ENCODE measurements around the gene NCK1.
"Not testable (repeated sequence)": the region's sequence is repeated elsewhere in the genome, so short reads cannot be mapped to it uniquely, and the experiment has no call there.

NCK1 gene

DNA sequence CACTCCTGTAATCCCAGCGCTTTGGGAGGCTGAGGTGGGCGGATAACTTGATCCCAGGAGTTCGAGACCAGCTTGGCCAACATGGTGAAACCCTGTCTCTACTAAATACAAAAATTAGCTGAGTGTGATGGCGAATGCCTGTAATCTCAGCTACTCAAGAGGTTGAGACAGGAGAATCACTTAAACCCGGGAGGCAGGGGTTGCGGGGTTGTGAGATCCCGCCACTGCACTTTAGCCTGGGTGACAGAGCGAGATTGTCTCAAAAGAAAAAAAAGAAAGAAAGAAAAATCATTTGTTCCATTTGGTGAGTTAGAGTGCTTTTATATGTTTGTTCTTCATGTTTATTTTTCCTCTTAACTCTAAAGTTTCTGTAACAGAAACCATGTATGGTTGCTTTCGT, 7.3 kb downstream of the NCK1 start:
- DNase-seq, result no peak

DNA sequence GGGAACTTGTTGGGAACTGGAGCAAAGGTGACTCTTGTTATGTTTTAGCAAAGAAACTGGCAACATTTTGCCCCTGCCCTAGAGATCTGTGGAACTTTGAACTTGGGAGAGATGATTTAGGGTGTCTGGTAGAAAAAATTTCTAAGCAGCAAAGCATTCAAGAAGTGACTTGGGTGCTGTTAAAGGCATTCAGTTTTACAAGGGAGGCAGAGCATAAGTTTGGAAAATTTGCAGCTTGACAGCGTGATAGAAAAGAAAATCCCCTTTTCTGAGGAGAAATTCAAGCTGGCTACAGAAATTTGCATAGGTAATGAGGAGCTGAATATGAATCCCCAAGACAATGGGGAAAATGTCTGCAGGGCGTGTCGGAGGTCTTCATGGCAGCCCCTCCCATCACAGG, 10.2 kb downstream of the NCK1 start:
- not testable (repeated sequence) for DNase-seq

DNA sequence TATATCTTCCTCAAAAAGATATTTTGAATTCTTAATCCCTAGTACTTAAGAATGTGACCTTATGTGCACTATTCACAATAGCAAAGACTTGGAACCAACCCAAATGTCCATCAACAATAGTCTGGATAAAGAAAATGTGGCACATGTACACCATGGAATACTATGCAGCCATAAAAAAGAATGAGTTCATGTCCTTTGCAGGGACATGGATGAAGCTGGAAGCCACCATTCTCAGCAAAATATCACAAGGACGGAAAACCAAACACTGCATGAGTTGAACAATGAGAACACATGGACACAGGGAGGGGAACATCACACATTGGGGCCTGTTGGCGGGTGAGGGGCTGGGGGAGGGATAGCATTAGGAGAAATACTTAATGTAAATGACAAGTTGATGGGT, 17.5 kb downstream of the NCK1 start:
- DNase-seq, result not testable (repeated sequence)

DNA sequence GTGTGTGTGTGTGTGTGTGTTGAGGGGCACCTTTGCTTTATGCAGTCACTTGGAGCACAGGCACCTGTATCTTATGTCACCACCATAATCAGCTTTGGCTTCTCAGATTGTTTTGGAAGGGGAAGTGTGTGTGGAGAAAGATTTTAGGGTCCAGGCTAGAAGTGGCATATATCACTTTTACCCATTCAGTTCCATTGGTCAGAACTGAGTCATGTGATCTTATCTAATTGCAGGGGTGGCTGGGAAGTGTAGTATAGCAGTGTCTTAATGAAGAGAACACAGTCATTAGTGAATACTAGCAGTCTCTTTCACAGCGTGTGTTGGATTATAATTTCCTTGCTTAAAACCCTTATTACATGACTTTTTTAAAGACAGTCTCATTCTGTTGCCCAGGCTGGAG, 20.6 kb downstream of the NCK1 start:
- no peak for DNase-seq

DNA sequence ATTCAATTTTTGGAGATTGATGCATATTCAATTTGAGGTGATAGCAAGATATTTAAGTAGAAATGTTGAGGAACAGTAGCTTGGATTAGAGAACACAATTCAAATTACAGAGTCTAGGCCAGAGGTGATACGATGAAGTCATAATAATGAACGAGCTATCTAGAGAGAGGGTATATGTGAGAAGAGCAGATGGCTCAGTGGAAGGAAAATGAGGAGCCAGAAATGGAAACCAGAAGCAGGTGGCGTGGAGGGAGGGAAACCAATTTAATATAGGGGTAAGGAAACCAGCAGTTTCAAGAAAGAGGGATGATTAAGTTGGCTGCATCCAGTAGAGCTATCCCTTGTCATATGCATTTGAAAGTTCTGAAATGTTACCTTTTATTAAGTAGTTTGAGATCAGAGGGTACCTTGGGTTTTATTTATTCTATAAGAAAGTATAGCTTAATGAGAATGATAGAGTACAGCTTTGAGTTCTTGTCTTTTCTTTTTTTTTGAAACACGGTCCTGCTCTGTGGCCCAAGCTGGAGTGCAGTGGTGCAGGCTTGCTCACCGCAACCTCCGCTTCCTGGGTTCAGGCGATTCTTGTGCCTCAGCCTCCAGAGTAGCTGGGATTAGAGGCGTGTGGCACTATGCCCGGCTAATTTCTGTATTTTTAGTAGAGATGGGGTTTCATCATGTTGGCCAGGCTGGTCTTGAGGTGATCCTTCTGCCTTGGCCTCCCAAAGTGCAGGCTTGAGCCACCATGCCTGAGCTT, 22.1 kb downstream of the NCK1 start:
- DNase-seq, result no peak

DNA sequence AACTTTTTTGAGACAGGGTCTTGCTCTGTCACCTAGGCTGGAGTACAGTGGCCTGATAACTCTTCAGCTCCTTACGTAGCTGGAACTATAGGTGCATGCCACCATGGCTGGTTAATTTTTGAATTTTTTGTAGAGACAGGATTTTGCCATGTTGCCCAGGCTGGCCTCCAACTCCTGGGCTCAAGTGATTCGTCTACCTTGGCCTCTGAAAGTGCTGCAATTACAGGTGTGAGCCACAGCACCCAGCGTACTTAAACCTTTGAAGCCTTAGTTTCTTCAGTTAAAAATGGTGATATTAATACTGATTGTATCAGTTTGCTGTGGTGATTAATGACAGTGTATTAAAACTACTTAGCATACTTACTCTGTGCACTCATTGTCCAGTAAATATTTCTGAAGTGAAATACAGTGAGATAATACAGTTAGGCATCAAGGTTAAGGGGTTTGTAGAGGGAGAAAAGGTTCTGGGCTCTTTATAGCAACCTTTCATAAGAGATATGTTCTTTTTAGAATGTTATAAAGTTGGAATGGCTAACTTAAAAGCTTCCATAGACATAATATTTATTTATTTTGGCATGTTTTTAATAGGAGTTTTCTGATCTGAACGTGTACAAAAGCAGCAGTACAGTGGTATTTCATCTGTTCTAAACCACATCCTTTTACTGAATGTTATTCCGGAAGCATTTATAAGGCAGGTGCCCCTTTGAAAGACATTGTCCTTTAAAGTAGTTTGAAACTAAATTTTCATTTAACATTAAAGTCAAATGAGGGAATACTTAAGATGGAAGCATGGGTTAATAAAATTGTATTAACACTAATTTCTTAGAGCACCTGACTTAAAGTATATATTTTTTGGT, 23.6 kb downstream of the NCK1 start:
- DNase-seq, result no peak

DNA sequence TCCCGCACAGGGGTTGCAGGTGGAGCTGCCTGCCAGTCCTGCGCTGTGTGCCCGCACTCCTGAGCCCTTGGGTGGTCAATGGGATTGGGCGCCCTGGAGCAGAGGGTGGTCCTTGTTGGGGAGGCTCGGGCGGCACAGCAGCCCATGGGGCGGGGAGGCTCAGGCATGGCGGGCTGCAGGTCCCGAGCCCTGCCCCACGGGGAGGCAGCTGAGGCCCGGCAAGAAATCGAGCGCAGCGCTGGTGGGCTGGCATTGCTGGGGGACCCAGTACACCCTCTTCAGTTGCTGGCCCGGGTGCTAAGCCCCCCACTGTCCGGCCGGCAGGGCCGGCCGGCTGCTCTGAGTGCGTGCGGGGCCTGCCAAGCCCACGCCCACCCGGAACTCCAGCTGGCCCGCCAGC, 27.9 kb downstream of the NCK1 start:
- DNase-seq, result no peak

DNA sequence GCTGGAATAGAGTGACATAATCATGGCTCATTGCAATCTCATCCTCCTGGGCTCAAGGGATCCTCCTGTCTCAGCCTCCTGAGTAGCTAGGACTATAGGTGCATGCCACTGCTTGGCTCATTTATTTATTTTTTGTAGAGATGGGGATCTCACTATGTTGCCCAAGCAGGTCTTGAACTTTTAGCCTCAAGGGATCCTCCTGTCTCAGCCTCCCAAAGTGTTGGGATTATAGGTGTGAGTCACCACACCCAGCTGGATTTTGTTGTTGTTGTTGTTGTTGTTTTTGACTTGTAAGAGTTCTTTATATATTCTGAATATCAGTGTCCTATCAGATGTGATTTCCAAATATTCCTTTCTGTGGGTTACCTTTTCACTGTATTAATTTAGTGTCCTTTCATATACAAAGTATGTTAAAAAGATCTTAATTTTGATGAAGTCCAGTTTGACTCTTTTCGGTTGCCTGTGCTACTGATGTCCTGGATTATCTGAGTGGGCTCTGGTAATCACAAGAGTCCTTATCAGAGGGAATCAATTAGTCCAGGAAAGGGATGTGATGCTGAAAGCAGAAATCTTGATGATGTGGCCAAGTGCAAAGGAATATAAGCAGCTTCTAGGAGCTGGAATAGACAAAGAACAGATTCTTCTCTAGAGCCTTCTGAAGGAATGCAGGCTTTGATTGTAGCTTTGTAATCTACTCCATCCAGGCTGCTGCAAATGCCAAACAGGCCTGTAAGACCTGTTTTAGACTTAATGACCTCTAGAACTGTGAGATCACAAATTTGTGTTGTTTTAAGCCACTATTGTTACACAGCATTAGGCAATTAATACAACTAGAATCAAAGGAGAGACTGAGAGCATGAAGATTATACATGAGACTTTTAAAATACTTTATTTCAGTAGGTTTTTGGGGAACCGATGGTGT, 30.2 kb downstream of the NCK1 start:
- DNase-seq, result no peak

DNA sequence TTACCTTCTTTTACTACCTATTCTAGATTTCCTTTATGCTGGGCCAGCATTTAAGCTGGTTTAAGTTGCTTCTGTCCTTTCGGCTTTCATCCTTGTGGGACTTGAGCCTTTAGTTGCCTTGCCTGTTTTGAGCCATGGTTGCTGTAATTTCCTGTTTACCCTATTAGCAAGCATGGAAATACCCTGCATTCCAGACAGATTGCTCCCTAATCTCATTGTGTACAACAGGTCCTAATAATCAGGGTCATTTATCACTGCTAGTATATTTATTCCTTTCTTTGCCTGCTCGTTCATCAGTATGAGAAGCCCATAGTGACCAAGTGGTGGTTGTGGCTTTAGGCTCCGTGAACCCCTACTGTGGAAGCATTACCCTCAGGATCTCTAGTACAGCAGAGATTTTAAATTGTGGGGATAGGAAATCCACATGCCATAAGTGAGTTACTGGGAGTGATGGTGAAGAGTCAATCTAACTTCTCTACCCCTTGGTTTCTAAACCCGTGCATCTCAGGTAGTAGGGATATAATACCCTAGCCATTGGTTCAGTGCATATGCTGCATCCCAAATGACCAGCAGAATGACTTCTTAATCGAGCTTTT, 31.9 kb downstream of the NCK1 start:
- no peak for DNase-seq

DNA sequence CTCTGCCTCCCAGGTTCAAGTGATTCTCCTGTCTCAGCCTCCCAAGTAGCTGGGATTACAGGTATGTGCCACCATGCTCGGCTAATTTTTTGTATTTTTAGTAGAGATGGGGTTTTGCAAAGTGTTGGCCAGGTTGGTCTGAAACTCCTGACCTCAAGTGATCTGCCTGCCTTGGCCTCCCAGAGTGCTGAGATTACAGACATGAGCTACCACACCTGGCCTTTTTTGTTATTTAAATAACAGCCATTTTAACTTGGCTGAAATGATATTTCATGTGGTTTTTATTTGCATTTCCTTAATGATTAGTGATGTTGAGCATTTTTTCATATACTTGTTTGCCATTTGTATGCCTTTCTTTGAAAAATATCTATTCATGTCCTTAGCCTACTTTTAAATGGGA, 35.2 kb downstream of the NCK1 start:
- not testable (repeated sequence) for DNase-seq

DNA sequence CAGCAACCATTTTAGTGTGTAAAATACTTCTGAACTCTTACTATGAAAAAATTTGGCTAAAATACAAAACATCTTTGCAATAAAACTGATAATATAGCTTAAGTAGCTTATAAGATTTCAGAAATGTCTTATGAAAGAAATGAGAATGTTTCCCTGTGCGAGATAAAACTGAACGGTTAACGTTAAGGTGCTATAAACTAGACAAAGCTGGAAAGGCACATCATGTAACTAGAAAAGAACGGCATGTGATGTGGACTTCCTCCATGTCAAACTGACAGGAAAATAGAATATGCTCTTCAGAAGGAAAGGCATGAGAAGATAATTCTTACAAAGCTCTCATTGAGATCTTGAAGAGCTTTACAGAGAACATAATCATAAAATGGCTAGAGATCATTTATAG, 36.5 kb downstream of the NCK1 start:
- DNase-seq, result no peak

DNA sequence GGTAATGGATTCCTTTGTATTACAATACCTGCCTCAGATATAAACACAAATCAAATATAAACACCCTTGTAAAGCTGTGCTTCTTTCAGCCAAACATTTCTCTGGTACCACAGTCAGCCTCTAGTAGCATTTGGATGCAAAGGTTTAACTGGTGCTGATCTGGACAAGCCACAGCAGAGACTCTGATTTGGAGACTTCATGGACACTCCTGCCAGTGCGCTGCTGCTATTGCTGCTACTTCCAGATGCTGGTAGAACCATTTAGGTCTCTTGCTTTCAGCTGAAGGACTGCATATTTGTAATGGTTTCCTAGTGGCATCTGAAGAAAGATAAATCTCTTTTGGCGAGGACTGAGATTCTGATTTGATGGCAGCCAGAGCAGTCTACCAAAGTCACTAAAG, 36.9 kb downstream of the NCK1 start:
- no peak for DNase-seq

DNA sequence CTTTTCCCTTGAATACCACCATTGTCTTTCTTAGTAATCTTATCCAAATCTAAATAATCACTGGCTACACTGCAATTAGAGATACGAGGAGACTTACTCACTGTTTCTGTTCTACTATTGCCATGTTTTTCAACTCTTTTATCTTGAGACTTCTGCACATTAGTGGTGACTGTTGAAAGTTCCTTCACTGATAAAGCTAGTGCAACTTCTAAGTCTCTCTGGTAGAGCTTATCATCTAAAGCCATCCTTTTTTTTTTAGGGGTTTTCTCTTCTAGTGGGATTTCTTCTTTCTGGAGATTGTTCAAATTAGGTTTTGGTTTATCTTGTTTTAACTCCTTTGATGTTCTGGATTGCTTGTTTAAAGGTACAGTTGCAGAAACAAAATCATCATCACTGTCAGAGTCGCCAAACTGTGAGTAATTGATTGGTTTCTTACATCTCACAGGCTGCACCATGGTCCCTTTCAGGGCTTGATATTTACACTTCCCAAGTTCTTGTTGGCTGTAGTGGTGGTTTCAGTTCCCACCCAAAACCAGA, 37.7 kb downstream of the NCK1 start:
- no peak for DNase-seq

DNA sequence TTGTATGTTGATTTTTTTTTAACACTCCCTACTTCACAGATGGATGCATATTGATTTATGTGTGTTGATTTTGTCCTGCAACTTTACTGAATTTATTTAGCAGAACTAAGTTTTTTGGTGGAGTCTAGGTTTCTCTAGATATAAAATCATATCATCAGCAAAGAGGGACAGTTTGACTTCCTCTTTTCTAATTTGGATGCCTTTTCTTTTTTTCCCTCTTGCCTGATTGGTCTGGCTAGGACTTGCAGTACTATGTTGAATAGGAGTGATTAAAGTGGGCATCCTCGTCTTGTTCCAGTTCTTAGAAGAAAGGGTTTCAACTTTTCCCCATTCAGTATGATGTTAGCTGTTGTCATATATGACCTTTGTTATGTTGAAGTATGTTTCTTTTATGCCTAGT, 38.7 kb downstream of the NCK1 start:
- not testable (repeated sequence) for DNase-seq

DNA sequence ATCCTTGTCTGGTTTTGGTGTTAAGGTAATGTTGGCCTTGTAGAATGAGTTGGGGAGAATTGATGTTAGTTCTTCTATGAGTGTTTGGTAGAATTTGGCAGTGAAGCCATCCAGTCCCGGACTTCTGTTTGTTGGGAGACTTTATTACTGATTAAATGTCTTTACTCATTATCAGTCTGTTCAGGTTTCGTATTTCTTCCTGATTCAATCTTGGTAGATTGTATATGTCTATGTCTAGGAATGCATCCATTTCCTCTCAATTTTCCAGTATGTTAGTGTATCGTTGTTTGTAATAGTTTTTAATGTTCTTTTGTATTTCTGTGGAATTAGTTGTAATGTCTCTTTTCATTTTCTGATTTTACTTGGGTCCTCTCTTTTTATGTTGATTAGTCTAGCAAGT, 39.4 kb downstream of the NCK1 start:
- no peak for DNase-seq

DNA sequence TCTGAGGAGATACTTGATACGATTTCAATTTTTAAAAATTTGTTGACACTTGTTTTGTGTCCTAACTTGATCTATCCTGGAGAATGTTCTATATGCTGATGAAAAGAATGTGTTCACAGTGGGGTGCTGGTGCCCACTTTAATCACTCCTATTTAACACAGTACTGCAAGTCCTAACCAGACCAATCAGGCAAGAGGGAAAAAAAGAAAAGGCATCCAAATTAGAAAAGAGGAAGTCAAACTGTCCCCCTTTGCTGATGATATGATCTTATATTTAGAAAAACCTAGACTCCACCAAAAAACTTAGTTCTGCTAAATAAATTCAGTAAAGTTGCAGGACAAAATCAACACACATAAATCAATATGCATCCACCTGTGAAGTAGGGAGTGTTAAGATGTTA, 40.5 kb downstream of the NCK1 start:
- not testable (repeated sequence) for DNase-seq

DNA sequence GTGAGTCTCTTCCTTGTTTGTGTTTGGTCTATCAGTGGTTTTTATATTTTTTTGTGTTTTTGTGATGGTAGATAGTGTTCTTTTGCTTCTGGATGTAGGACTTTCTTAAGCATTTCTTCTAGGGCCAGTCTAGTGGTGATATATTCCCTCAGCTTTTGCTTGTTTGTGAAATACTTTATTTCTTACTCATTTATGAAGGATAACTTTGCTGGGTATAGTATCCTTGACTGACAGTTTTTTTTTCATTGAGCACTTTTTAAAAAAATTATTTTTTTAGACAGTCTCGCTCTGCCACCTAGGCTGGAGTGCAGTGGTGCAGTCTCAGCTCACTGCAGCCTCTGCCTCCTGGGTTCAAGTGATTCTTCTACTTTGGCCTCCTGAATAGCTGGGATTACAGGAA, 41.9 kb downstream of the NCK1 start:
- DNase-seq, result no peak

DNA sequence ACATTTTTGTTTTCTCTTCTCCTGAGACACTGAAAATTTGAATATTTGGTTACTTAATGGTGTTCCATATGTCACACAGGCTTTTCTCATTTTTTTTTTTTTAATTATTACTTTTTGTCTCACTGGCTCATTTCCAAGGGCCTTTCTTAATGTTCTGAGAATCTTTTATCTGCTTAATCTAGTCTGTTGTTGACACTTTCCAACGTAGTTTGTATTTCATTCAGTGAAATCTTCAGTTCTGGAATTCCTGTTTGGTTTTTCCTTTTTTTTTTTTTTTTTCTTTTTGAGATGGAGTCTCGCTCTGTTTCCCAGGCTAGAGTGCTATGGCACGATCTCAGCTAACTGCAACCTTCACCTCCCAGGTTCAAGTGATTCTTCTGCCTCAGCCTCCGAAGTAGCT, 42.7 kb downstream of the NCK1 start:
- no peak for DNase-seq

DNA sequence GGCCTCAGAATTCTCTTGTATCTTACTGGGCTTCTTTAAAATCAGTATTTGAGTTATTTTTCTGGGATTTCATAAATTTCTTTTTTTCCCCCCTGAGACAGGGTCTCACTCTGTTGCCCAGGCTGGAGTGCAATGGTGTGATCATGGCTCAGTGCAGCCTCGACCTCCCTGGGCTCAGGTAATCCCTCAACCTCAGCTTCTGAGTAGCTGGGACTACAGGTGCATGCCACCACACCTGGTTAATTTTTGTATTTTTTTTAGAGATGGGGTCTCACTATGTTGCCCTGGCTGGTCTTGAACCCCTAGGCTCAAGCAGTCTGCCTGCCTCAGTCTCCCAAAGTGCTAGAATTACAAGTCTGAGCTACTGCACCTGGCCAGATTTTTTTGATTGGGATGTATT, 43.5 kb downstream of the NCK1 start:
- no peak for DNase-seq

DNA sequence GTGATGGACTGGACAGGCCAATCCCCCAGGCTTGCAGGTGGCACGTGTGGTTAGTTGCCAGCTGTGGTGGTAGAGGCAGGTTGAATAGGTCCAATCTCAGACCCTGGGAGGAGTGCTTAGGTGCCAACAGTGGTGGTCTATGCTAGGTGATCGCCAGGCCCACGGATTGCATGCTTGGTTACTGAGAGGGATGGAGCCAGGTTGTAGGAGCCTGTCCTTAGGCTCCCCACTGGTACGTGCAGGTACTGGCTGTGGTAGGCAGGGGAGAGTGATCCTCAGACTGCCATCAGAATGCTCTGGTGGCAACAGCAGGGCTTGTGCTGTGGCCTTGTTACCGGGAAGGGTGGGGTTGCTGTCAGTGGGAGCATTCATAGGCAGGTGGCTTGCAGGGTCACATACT, 44.7 kb downstream of the NCK1 start:
- no peak for DNase-seq

DNA sequence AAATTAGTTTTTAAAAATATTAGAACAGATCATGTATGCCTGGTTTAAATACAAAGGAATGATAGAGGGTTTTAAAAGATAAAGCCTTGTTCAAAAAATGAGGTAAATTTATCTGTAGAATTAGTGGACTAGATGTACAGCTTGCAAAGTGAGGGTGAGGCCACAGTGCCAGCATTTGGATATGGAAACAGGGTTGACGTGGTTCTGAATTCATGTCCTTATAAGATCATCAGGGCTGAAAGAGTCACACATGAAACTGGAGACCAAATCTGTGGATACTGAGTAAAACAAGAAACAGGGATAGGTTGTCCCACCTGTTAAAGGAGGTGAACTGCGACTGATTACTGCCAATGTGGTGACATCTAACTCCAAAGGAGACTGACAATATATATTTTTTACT, 46.3 kb downstream of the NCK1 start:
- no peak for DNase-seq

DNA sequence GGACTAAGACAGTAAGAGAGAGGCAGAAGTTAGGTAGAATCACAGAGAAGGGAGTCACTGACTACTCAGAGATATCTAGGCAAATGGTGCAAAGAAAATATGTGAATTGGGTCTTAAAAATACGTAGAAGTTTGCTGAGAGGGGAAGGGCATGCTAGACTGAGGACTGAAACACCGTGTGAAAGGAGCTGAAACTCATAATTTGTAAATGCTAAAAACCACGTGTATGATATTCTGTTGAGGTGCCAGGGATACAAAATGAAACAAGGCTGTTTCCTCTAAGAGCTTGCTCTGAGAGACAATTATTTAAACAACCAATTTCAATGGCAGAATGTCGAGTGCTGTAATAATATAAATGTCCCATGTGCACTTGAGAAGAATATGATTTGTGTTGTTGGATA, 47.2 kb downstream of the NCK1 start:
- no peak for DNase-seq

DNA sequence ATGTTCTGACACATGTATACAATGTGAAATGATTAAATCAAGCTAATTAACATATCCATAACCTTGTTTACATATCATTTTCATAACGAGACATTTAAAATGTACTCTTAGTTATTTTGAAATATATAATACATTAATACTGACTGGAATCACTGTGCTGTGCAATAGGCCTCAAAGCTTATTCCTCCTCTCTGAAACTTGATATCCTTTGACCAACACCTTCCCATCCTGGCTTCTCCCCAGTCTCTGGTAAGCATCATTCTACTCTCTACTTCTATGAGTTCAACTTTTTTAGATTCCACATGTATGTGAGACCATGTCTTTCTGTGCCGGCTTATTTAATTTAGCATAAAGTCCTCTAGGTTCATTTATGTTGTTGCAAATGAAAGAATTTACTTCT, 48.7 kb downstream of the NCK1 start:
- no peak for DNase-seq

Measured in activated CD4-positive, CD25-positive, alpha-beta regulatory T cell treated with anti-CD3 and anti-CD28 coated beads, Interleukin-2, amount 50 U/mL, for 72 hours (primary cell).